SH-SY5Y (cell line): ENCODE data around the gene DARS1.

Experiments
- GATA2 ChIP-seq: IDR thresholded peaks from 2 replicates; pipeline ENCODE4 v1.6.1; 2011; ENCODE audit warnings: mild to moderate bottlenecking, low read depth, low read length
- GATA3 ChIP-seq: IDR thresholded peaks from 2 replicates; pipeline ENCODE4 v1.6.1; 2011; ENCODE audit warnings: low read depth, mild to moderate bottlenecking, low read length, moderate library complexity

- no peak for TF ChIP-seq GATA2
- no peak for TF ChIP-seq GATA3
These were observed 32.5 kb downstream of the DARS1 start for GRCh38 chr2:135952891-135953290.
